GM18511 (cell line): ENCODE data around the gene S1PR3.
"Not testable (repeated sequence)": the region's sequence is repeated elsewhere in the genome, so short reads cannot be mapped to it uniquely, and the experiment has no call there.

Source experiments
- ATAC-seq: cut with Tn5 transposase; IDR thresholded peaks from one replicate; pipeline ENCODE4 v1.9.1; 2021; ENCODE audit warnings: mild to moderate bottlenecking, moderate library complexity; ENCODE audit not compliant: unreplicated experiment

Gene S1PR3

DNA sequence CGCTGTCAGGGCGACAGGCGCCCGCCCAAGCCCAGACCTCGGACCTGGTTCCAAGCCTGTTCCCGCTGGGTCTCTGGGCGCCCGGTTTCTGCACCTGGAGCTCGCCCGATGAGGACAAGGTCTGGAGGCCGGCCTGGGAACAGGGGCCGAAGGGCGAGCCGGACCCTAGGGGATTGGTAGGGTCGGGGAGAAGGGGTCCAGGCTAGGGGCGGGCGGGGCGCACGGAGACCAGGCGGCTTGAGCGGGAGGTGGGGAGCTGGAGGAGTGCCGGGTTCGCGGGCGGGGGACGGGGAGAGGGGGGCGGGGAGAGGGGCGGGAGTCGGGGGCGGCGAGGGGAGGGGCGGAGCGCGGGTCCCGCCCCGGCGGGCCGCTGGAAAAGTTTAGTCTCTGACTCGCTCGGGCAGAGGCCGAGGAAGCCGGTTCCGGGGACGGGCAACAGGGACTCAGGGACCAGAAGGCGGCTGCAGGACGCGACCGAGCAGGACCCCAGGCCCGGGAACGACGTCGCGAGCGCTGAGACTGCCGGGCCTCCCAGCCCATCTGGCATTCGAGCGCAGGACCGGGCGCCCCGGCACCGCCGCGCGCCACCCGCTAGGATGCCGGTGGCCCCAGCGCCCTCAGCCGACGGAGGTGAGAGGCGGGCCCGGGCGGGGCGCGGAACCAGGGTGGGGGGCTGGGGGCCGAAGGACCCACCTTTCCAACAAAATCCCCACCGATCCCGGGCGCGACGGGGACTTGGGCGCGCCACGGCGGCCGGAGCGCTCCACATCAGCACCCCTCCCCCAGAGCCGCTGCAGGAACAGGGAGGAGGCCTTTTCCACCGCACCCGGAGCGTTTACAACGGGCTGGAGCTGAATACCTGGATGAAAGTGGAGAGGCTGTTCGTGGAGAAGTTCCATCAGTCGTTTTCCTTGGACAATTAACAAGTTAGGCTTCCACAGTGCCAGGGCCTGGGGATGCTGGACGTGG, at the start of gene S1PR3:
TSS of gene S1PR3 (plus strand) at position 403 of the 969 bp plus-strand sequence. CDS start 9,733 bp downstream, outside the sequence.
- no peak for ATAC-seq

DNA sequence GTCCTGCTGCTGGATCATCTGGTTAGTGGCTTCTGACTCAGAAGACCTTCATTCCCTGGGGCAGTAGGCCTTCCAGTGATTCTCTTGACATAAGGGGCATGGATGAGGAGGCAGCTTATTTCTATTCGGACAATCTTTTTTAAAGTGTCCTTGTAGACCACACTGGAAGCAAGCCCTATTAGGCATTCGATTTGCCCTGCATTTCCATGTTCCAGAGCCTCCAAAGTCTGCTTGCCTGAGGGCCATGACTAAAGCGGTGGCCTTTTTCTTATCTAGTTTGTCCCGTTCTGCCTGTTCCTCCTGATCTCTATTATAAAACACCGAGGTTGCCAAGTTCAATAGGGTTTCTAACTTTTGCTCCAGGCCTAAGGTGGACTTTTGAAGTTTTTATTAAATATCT, 49.7 kb upstream of the S1PR3 start:
- ATAC-seq = not testable (repeated sequence)

- no peak for ATAC-seq
Observed at GRCh38 chr9:88942411-88942810, 48.9 kb upstream of the S1PR3 start.

DNA sequence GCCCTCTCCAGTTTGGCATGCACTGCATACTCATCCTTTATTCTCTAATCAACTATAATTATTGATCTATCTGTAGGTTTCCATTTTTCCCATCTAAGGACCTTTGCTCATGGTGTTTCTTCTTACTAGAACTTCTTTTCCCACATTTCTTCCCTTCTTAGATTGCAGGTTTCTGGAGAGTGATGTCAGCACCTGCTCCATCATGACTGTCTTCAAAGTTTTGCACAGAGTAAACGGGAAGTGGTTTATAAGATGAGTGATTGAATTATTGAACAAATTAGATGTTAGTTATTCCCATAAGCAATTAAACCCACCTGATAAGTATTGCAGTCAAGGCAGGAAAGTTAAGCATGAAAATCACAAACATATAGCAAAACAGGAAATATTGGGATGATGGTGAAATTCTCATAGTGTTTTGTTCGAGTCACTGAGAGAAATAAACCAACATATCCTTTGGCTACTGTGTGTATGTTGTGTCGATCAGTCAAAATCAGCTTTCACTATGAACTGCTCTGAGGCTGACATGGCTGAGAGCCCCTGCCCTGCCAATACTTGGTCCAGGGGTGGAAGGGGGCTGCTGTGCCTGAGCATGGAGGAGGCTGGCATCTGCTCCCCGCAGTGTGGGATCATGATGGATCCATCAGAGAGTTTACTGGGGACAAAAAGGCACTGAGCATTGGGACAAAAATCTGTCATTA, 45.5 kb upstream of the S1PR3 start:
- no peak for ATAC-seq

- ATAC-seq = no peak
Observed at GRCh38 chr9:88947581-88948573, 43.4 kb upstream of the S1PR3 start.

DNA sequence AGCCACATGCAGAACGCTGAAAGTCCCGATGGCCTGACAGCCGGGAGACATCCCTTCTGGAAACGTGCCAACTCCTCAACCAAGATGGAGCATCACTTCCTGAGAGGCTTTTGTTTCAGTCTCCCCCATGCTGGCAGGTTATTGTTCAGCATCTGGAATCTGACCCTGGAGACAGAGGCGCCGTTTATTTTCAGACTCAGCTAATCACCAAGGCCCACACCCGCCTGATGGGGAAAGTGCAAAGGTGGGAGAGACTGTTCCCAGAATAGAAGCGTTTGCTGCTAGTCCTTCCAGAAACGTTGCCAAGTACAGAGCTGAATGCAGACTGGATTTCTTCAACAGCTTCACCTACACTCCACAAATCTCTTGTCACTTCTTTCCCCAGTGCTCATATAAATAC, 41.8 kb upstream of the S1PR3 start:
- no peak for ATAC-seq

- peak; percentile 49 for ATAC-seq
Observed at GRCh38 chr9:88949961-88950340, 41.3 kb upstream of the S1PR3 start.

DNA sequence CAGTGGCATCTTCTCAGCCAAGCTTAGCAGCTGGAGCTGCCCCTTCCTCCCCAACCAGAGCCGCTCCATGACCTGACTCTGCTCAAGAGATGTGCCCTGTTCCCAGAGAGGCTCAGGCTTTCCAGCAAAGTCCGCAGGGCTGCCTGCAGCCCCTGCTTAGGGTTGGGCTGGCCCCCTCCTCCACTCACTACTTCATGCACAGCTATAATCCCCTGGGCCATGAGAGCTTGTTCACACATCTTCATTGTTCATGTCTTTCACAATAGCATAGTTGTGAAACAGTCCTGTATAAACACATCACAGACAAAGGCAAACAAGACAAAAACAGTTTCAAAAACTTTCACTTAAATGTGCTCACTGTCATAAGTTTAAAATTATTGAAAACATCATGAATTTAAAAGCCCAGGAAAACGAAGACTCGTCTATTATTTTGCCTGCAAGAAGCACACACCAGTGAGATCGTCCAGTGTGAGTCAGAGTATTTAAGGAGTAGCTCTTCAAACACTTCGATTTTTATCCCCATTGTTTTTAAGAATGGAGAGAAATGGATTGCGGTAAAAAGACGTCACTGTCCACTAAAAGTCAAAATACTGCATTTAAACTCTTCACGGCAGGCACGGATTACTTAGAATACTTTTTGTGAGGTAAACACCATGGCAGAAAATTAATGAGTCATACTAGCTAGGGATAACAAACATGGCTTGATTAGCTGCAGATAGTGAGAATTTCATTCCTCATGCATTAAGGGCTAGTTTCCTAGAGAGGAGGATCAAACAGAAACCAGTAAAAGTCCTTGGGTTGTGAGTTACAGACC, 40.7 kb upstream of the S1PR3 start:
- ATAC-seq = no peak

DNA sequence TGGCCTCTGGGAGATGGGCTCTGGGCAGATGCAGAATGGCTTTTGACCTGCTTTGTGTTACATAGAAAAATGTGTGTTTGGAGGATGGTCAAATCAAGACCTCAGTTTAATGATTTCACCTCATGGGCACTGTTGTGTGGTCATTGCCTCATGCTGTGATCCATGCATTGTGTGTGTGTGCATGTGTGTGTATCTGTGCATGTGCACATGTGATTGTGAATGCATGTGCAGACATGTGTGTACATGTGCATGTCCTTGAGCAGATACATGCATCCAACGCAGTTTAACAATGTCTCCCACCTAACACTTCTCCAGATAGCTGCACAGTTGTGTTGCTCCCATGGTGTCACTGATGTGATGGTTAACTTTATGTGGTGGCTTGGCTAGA, 40.1 kb upstream of the S1PR3 start:
- no peak for ATAC-seq

- no peak for ATAC-seq
Observed at GRCh38 chr9:88952086-88952615, 39.1 kb upstream of the S1PR3 start.

DNA sequence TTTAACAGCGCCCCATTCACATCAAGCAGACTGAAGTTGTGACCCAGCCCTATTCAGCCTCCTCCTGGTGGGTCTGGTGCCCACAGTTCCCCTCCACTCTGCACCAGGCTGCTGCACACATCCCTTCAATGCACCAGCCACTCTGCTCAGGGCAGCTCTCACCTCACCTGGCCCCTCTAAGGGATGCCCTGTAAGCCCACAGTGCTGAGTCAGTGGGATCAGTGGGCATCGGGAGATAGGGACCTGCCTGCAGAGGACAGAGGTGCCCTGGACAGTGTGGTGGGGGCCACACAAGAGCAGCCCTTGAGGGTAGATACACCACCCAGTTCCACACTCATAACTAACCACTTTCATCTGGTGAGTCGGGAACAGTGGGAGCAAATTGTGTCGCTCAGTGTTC, 38.3 kb upstream of the S1PR3 start:
- no peak for ATAC-seq

- ATAC-seq = no peak
Observed at GRCh38 chr9:88953381-88954029, 37.8 kb upstream of the S1PR3 start.

DNA sequence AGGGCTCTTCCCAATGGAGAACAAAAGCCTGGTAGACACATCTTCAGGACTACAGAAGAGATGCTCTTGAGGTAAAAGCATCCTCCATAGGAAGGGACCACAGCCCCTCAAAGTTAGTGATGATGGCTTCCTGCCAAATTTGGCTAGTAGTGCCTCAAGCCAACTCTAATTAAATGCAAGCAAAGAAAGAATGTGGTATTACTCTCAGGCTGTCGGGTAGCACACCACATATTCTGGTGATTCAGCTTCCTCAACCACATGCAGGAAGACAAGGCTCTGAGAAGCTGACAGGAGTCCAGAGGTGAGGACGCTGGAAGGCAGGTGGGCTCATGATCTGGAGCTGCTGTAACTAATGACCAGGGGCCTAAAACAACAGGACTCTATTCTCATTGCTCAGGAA, 37.2 kb upstream of the S1PR3 start:
- no peak for ATAC-seq

DNA sequence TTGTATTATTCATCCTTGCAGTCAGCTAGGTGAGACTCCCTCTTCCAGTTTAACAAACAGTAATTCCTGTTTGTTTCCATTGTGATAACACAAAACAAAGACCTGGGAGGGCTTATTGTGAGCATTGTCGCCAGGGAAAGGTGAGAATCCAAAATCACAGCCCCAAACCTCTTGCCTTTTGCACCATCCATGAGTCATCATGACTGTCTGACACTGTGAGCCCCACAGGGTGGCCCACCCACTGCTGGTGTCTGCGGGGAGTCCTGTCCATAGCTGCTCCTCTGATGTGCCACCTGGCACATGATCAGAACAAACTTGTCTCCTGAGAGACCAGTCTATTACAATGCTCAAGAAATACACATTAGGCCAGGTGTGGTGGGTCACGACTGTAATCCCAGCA, 33.7 kb upstream of the S1PR3 start:
- ATAC-seq = no peak

- ATAC-seq = no peak
Observed at GRCh38 chr9:88959727-88960469, 31.4 kb upstream of the S1PR3 start.

- ATAC-seq = no peak
Observed at GRCh38 chr9:88960632-88961031, 30.6 kb upstream of the S1PR3 start.

- ATAC-seq = no peak
Observed at GRCh38 chr9:88965473-88965872, 25.8 kb upstream of the S1PR3 start.

DNA sequence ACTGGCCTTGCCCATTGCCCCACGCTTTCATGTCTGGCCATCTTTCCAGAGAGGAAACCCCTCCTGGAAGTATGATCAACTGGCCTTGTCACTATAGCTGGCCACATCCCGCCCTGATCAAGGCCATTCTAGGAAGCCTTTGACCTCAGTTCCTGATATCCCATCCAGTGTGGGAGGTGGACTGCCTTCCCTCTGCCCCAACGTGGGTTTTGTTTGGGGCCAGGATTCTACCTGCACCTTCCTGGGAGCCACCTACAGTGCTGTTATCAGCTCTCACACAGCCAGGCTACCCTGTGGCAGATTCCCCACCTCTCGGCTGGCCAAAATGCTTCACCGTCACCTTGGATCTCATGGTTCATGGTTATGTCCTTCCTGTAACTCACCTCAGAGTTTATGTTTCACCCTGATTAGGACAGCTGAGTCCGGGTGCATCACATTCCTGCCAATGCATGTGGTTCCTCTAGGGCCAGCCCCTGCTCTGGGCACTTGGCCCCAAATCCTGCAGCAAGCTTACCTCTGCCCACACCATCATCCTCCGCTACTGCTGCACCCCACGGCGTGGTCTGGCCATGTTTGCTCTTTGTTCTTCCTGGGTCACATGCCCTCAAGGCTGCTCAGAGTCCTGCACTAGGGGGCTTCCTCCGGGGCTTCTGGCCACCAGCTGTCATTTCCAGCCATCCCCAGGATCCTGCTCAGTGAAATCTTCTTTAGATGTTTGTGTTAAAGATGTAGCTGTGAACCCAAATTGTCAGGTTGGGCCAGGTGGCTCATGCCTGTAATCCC, 24.2 kb upstream of the S1PR3 start:
- ATAC-seq = no peak
